WTC11 (cell line): Measurements from ENCODE around the gene UQCR10.

ENCODE experiments used
- JUN ChIP-seq: sonication (generic); formaldehyde crosslinking; IDR thresholded peaks from 2 replicates; pipeline ENCODE4 v1.8.0; 2023; ENCODE audit warnings: mild to moderate bottlenecking, missing genetic modification reagents
- KAT7 ChIP-seq: sonication (generic); formaldehyde crosslinking; IDR thresholded peaks from 2 replicates; pipeline ENCODE4 v1.8.1; 2023; ENCODE audit warnings: missing genetic modification reagents, mild to moderate bottlenecking, borderline replicate concordance
- NFYB ChIP-seq: sonication (generic); formaldehyde crosslinking; conservative IDR thresholded peaks from 2 replicates; pipeline ENCODE4 v1.8.0; 2022; ENCODE audit warnings: low read depth, missing genetic modification reagents
- TP53 ChIP-seq: sonication (generic); formaldehyde crosslinking; IDR thresholded peaks from 2 replicates; pipeline ENCODE4 v1.8.1; 2023; ENCODE audit warnings: mild to moderate bottlenecking, missing genetic modification reagents
- TF ChIP-seq, protein P1 (sequence below): fragments of 200-600 bp; IDR thresholded peaks from 2 replicates; pipeline ENCODE4 v1.8.0; 2022; ENCODE audit warnings: antibody characterized with exemption
- TF ChIP-seq, protein P2 (sequence below): sonication (generic); formaldehyde crosslinking; IDR thresholded peaks from 2 replicates; pipeline ENCODE4 v1.8.1; 2023; ENCODE audit warnings: mild to moderate bottlenecking, moderate library complexity, missing genetic modification reagents
- TF ChIP-seq, protein P3 (sequence below): sonication (generic); formaldehyde crosslinking; IDR thresholded peaks from 2 replicates; pipeline ENCODE4 v1.8.0; 2022; ENCODE audit warnings: mild to moderate bottlenecking, missing genetic modification reagents
- TF ChIP-seq, protein P4 (sequence below): fragments of 250-450 bp; sonication (Bioruptor Pico); IDR thresholded peaks from 2 replicates; pipeline ENCODE4 v1.9.0; 2021; ENCODE audit warnings: moderate library complexity, mild to moderate bottlenecking, inconsistent platforms, borderline replicate concordance
- TF ChIP-seq, protein P5 (sequence below): sonication (generic); formaldehyde crosslinking; IDR thresholded peaks from 2 replicates; pipeline ENCODE4 v1.8.1; 2023; ENCODE audit warnings: mild to moderate bottlenecking, missing genetic modification reagents, moderate library complexity

DNA sequence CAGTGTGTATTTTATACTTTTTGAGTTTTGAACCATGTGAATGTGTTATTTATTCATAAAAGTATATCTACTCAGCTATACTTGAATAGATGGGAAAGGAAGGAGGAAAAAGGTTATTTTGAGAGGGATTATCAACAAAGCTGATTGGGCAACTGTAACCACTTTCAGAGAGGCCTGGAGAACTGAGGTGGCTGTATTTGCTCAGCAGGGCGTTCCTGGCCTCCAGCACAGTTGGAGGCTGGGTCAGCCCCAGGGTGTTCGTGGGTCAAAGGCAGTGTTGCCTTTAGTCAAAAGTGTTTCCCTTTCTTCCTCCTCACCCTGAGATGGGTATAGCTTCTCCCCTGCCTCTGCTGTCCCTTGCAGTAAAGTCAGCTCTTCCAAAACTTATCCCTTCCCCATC, 44.2 kb downstream of the UQCR10 start:
- TF ChIP-seq, protein P1, sequence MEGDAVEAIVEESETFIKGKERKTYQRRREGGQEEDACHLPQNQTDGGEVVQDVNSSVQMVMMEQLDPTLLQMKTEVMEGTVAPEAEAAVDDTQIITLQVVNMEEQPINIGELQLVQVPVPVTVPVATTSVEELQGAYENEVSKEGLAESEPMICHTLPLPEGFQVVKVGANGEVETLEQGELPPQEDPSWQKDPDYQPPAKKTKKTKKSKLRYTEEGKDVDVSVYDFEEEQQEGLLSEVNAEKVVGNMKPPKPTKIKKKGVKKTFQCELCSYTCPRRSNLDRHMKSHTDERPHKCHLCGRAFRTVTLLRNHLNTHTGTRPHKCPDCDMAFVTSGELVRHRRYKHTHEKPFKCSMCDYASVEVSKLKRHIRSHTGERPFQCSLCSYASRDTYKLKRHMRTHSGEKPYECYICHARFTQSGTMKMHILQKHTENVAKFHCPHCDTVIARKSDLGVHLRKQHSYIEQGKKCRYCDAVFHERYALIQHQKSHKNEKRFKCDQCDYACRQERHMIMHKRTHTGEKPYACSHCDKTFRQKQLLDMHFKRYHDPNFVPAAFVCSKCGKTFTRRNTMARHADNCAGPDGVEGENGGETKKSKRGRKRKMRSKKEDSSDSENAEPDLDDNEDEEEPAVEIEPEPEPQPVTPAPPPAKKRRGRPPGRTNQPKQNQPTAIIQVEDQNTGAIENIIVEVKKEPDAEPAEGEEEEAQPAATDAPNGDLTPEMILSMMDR, result no peak
- TF ChIP-seq, protein P2, sequence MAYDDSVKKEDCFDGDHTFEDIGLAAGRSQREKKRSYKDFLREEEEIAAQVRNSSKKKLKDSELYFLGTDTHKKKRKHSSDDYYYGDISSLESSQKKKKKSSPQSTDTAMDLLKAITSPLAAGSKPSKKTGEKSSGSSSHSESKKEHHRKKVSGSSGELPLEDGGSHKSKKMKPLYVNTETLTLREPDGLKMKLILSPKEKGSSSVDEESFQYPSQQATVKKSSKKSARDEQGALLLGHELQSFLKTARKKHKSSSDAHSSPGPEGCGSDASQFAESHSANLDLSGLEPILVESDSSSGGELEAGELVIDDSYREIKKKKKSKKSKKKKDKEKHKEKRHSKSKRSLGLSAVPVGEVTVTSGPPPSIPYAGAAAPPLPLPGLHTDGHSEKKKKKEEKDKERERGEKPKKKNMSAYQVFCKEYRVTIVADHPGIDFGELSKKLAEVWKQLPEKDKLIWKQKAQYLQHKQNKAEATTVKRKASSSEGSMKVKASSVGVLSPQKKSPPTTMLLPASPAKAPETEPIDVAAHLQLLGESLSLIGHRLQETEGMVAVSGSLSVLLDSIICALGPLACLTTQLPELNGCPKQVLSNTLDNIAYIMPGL (CRISPR knock-in tag), result no peak
- TF ChIP-seq JUN (CRISPR knock-in tag) (no peak), KAT7 (CRISPR knock-in tag) (no peak), NFYB (no peak), TP53 (CRISPR knock-in tag) (no peak)
- TF ChIP-seq, protein P3, sequence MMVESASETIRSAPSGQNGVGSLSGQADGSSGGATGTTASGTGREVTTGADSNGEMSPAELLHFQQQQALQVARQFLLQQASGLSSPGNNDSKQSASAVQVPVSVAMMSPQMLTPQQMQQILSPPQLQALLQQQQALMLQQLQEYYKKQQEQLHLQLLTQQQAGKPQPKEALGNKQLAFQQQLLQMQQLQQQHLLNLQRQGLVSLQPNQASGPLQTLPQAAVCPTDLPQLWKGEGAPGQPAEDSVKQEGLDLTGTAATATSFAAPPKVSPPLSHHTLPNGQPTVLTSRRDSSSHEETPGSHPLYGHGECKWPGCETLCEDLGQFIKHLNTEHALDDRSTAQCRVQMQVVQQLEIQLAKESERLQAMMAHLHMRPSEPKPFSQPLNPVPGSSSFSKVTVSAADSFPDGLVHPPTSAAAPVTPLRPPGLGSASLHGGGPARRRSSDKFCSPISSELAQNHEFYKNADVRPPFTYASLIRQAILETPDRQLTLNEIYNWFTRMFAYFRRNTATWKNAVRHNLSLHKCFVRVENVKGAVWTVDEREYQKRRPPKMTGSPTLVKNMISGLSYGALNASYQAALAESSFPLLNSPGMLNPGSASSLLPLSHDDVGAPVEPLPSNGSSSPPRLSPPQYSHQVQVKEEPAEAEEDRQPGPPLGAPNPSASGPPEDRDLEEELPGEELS, result no peak
- TF ChIP-seq, protein P4, sequence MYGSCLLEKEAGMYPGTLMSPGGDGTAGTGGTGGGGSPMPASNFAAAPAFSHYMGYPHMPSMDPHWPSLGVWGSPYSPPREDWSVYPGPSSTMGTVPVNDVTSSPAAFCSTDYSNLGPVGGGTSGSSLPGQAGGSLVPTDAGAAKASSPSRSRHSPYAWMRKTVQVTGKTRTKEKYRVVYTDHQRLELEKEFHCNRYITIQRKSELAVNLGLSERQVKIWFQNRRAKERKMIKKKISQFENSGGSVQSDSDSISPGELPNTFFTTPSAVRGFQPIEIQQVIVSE, result no peak
- TF ChIP-seq, protein P5, sequence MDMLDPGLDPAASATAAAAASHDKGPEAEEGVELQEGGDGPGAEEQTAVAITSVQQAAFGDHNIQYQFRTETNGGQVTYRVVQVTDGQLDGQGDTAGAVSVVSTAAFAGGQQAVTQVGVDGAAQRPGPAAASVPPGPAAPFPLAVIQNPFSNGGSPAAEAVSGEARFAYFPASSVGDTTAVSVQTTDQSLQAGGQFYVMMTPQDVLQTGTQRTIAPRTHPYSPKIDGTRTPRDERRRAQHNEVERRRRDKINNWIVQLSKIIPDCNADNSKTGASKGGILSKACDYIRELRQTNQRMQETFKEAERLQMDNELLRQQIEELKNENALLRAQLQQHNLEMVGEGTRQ (CRISPR knock-in tag), result no peak
